ENCODE results near the gene ERCC2.

DNA sequence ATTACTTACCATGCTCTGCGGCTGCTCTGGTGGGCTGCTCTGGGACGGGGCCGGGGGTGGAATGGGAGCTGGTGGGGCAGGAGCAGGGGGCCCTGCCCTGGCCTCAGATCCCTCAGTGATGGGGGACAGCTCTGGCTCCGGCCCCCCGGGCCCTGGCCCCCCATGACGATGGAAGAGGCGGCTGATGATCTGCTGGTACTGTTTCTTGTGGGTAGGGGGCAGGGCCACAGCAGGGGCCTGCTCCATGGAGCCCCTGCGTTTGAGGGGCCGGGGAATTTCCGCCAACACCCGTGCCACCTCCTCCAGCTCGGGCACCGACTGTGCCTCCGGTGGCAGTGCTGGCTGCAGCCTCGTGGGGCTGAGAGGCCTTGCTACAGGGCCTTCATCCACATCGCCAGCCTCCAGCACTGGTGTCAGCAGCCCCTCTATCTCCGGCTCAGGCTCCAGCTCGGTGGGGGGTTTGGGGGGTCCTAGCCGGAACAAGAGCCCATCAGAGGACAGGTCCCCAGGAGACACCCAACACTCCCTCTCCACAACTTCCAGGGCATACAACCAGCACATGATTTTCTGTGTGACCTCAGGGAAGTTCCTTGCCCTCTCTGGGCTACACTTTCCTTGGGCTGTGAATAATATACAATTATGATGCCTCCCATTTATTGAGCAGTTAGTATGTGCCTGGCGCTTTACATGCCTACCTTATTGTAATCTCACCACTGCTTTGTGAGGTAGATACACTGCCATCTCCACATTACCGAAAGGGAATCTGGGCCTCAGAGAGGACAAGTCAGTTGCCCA lies 21.7 kb upstream of the ERCC2 start:
- TF ChIP-seq, protein P1, sequence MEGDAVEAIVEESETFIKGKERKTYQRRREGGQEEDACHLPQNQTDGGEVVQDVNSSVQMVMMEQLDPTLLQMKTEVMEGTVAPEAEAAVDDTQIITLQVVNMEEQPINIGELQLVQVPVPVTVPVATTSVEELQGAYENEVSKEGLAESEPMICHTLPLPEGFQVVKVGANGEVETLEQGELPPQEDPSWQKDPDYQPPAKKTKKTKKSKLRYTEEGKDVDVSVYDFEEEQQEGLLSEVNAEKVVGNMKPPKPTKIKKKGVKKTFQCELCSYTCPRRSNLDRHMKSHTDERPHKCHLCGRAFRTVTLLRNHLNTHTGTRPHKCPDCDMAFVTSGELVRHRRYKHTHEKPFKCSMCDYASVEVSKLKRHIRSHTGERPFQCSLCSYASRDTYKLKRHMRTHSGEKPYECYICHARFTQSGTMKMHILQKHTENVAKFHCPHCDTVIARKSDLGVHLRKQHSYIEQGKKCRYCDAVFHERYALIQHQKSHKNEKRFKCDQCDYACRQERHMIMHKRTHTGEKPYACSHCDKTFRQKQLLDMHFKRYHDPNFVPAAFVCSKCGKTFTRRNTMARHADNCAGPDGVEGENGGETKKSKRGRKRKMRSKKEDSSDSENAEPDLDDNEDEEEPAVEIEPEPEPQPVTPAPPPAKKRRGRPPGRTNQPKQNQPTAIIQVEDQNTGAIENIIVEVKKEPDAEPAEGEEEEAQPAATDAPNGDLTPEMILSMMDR (IDR thresholded peaks at IDR 0.05): no peak
- no peak for TF ChIP-seq POLR2A (IDR thresholded peaks at IDR 0.05)
